HEK293T (cell line): Measurements from ENCODE around the gene SPEG.

Experiments
- CTCF ChIA-PET: fragments of 350-600 bp; formaldehyde crosslinking; extraction: SDS; loops from one replicate; lab custom pipeline; 2021; ENCODE audit warnings: antibody characterized with exemption, inconsistent platforms; lab: Yijun Ruan, JAX
- POLR2A ChIA-PET: fragments of 350-600 bp; formaldehyde crosslinking; extraction: SDS; loops from one replicate; lab custom pipeline; 2020; ENCODE audit warnings: antibody characterized with exemption, inconsistent platforms; lab: Yijun Ruan, JAX
- DNase-seq: peaks from one replicate; pipeline ENCODE4 v3.0.0; 2012; ENCODE audit warnings: mixed read lengths; ENCODE audit errors: extremely low spot score
- ARNT ChIP-seq: fragments of 450-650 bp; IDR thresholded peaks from 2 replicates; pipeline ENCODE4 v1.6.1; 2017; ENCODE audit warnings: mild to moderate bottlenecking
- BHLHE40 ChIP-seq: fragments of 450-650 bp; IDR thresholded peaks from 2 replicates; pipeline ENCODE4 v1.6.1; 2016; ENCODE audit warnings: mild to moderate bottlenecking, moderate library complexity, borderline replicate concordance
- CTBP1 ChIP-seq: fragments of 450-650 bp; IDR thresholded peaks from 2 replicates; pipeline ENCODE4 v1.6.1; 2016; ENCODE audit warnings: borderline replicate concordance
- ELF4 ChIP-seq: fragments of 450-650 bp; IDR thresholded peaks from 2 replicates; pipeline ENCODE4 v1.6.1; 2017; ENCODE audit warnings: antibody characterized with exemption
- FOXA1 ChIP-seq: fragments of 450-650 bp; IDR thresholded peaks from 2 replicates; pipeline ENCODE4 v1.6.1; 2016; ENCODE audit warnings: mild to moderate bottlenecking
- FOXK2 ChIP-seq: fragments of 450-650 bp; IDR thresholded peaks from 2 replicates; pipeline ENCODE4 v1.6.1; 2016; ENCODE audit warnings: mild to moderate bottlenecking
- FOXM1 ChIP-seq: fragments of 450-650 bp; IDR thresholded peaks from 2 replicates; pipeline ENCODE4 v1.6.1; 2017; ENCODE audit warnings: mild to moderate bottlenecking, borderline replicate concordance
- HDGF ChIP-seq: fragments of 450-650 bp; IDR thresholded peaks from 2 replicates; pipeline ENCODE4 v1.6.1; 2017; ENCODE audit warnings: antibody characterized with exemption, borderline replicate concordance
- L3MBTL2 ChIP-seq: fragments of 450-650 bp; conservative IDR thresholded peaks from 2 replicates; pipeline ENCODE4 v1.6.1; 2016; ENCODE audit warnings: mild to moderate bottlenecking
- LEF1 ChIP-seq: fragments of 450-650 bp; IDR thresholded peaks from 2 replicates; pipeline ENCODE4 v1.6.1; 2017; ENCODE audit warnings: mild to moderate bottlenecking, borderline replicate concordance
- NFRKB ChIP-seq: fragments of 450-650 bp; IDR thresholded peaks from 2 replicates; pipeline ENCODE4 v1.6.1; 2016; ENCODE audit warnings: mild to moderate bottlenecking, moderate library complexity
- PKNOX1 ChIP-seq: fragments of 450-650 bp; IDR thresholded peaks from 2 replicates; pipeline ENCODE4 v1.6.1; 2016
- SP1 ChIP-seq: fragments of 450-650 bp; IDR thresholded peaks from 2 replicates; pipeline ENCODE4 v1.6.1; 2017
- SUZ12 ChIP-seq: fragments of 450-650 bp; IDR thresholded peaks from 2 replicates; pipeline ENCODE4 v1.6.1; 2016; ENCODE audit warnings: mild to moderate bottlenecking
- TARDBP ChIP-seq: fragments of 450-650 bp; IDR thresholded peaks from 2 replicates; pipeline ENCODE4 v1.6.1; 2016
- ZNF384 ChIP-seq: fragments of 450-650 bp; IDR thresholded peaks from 2 replicates; pipeline ENCODE4 v1.6.1; 2016

SPEG gene

GRCh38 chr2:219527472-219527871 is 92.8 kb downstream of the SPEG start:
- ChIA-PET CTCF (interaction anchor here (0.7 to 3.0 kb wide), 11 partner anchors 9 to 124 kb away, joined by 3 to 28 read pairs (median 5); a partner anchor contains a TSS), POLR2A (interaction anchor here (2.0 kb wide), 2 partner anchors 10 to 29 kb away, joined by 6 to 7 read pairs; partner anchors contain the start of gene GMPPA)
- TF ChIP-seq PKNOX1, result no peak
- TF ChIP-seq L3MBTL2, result no peak
- TF ChIP-seq FOXK2, result no peak
- TF ChIP-seq ARNT, result no peak
- TF ChIP-seq CTBP1, result no peak
- TF ChIP-seq FOXA1, result no peak
- TF ChIP-seq HDGF, result no peak
- TF ChIP-seq BHLHE40, result no peak
- no peak for TF ChIP-seq NFRKB
- no peak for TF ChIP-seq SUZ12
- TF ChIP-seq ZNF384, result no peak
- TF ChIP-seq LEF1, result no peak
- TF ChIP-seq TARDBP, result no peak
- no peak for TF ChIP-seq ELF4
- no peak for TF ChIP-seq FOXM1
- DNase-seq, result no peak

- ChIA-PET POLR2A (interaction anchor here (0.8 to 1.3 kb wide), 4 partner anchors 32 to 127 kb away, joined by 3 to 5 read pairs (median 3); partner anchors contain the start of gene GMPPA), CTCF (interaction anchor here (0.6 to 3.7 kb wide), 35 partner anchors 8 to 248 kb away, joined by 3 to 50 read pairs (median 4); partner anchors contain the start of gene GMPPA)
- DNase-seq, result peak; percentile 90
- TF ChIP-seq LEF1 (no peak), PKNOX1 (no peak), ARNT (no peak), TARDBP (no peak), SUZ12 (no peak), CTBP1 (no peak), L3MBTL2 (no peak), SP1 (no peak), ELF4 (no peak), FOXK2 (no peak), NFRKB (no peak), HDGF (no peak), FOXM1 (no peak), FOXA1 (no peak), BHLHE40 (no peak), ZNF384 (no peak)
Measured at GRCh38 chr2:219530048-219530963, 95.7 kb downstream of the SPEG start.

- TF ChIP-seq SP1 (no peak), FOXA1 (no peak), LEF1 (no peak), ARNT (no peak), HDGF (no peak), FOXM1 (no peak)
- DNase-seq, result no peak
- ChIA-PET POLR2A (no interaction called here), CTCF (interaction anchor here (1.0 to 3.7 kb wide), 3 partner anchors 10 to 128 kb away, joined by 3 to 50 read pairs (median 4); a partner anchor contains a TSS)
Measured at GRCh38 chr2:219531639-219532377, 97.2 kb downstream of the SPEG start.

GRCh38 chr2:219532378-219532649 is 97.7 kb downstream of the SPEG start:
- ChIA-PET CTCF (interaction anchor here (1.0 to 3.7 kb wide), 2 partner anchors 37 to 129 kb away, joined by 3 to 50 read pairs; a partner anchor contains a TSS), POLR2A (no interaction called here)
- no peak for DNase-seq
- no peak for TF ChIP-seq BHLHE40
- TF ChIP-seq HDGF, result no peak
- no peak for TF ChIP-seq SP1
- TF ChIP-seq SUZ12, result no peak
- no peak for TF ChIP-seq LEF1
- no peak for TF ChIP-seq FOXK2
- no peak for TF ChIP-seq NFRKB
- no peak for TF ChIP-seq L3MBTL2
- no peak for TF ChIP-seq FOXA1
- TF ChIP-seq ZNF384, result no peak
- no peak for TF ChIP-seq ELF4
- no peak for TF ChIP-seq CTBP1
- no peak for TF ChIP-seq ARNT
- no peak for TF ChIP-seq TARDBP

- ChIA-PET CTCF (no interaction called here), POLR2A (no interaction called here)
- TF ChIP-seq LEF1, result no peak
- TF ChIP-seq SUZ12, result no peak
- TF ChIP-seq FOXK2, result no peak
- TF ChIP-seq BHLHE40, result no peak
- TF ChIP-seq FOXM1, result no peak
- no peak for TF ChIP-seq L3MBTL2
- no peak for TF ChIP-seq SP1
- no peak for TF ChIP-seq TARDBP
- no peak for TF ChIP-seq ZNF384
- TF ChIP-seq PKNOX1, result no peak
- no peak for TF ChIP-seq NFRKB
- no peak for TF ChIP-seq ELF4
- TF ChIP-seq CTBP1, result no peak
- DNase-seq, result no peak
Measured at GRCh38 chr2:219533930-219534661, 99.5 kb downstream of the SPEG start.
